Choroid plexus epithelial cell (primary cell): ENCODE measurements around the gene TBX1.

Experiments
- DNase-seq: peaks from one replicate; pipeline ENCODE4 v3.0.0-alpha.2; 2010; ENCODE audit warnings: low read depth
- H3K4me3 ChIP-seq: 2 replicates; pipeline ENCODE4 v1.5.1; 2011; ENCODE audit warnings: low read depth, mild to moderate bottlenecking, control low read depth, low read length, moderate library complexity
- CTCF ChIP-seq: conservative IDR thresholded peaks from 2 replicates; pipeline ENCODE4 v1.5.1; 2011; ENCODE audit warnings: low read depth, mild to moderate bottlenecking, control low read depth, inconsistent platforms, low read length, moderate library complexity

Gene TBX1

DNA sequence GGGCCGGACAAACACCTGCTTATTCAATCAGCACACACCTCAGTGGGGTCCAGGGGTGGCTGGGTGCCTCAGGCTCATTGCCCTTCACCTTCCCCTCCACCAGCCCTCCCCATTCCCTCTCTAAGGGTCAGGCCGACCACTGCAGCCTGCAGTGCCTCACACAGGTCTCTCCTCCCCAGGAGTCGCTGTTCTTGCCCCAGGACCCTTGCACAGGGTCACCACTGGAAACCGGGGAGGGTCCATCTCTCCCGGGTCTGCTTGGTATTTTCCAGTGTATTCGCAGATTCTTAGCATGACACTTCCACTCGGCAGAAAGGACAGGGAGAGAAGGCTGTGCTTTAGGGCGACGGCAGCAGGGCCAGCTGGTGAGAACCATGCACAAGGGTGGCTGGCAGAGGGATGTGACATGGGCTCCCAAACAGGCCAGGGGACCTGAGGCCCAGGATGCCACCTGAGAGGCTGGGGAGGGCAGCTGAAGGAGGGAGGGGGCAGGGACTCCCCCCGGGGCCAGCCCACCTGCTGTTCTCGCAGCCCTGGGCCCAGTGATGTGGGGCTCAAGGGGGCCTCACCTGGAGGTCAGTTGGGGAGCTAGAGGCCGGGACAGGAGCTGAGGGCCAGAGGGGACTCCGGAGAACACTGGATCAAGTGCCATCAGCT is 16.1 kb upstream of the TBX1 start:
- no peak for TF ChIP-seq CTCF
- DNase-seq, result no peak
- H3K4me3 ChIP-seq, result no peak overlapping the region

- no peak for DNase-seq
- TF ChIP-seq CTCF, result no peak
- no peak overlapping the region for H3K4me3 ChIP-seq
Observed at GRCh38 chr22:19745155-19746101, 15.2 kb upstream of the TBX1 start.

DNA sequence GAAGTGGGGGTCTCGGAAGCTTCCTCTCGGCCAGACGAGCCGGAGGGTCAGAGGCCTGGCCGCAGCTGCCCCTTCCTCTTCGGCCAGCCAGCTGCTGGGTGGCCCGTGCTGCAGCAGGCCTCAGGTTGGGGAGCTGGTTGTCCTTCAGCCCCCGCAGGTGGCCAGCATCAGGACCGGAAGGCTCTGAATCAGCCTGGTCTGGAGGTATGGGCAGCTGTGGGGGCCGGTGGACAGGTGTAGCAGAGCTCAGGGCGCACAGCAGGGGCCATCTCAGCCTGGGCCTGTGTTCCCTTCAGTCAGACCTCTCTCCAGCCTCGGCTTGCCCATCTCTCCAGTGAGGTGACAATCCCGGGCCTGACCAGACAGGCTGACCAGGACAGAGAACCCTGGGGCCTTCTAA is 13.9 kb upstream of the TBX1 start:
- no peak for DNase-seq
- H3K4me3 ChIP-seq, result no peak overlapping the region
- no peak for TF ChIP-seq CTCF

DNA sequence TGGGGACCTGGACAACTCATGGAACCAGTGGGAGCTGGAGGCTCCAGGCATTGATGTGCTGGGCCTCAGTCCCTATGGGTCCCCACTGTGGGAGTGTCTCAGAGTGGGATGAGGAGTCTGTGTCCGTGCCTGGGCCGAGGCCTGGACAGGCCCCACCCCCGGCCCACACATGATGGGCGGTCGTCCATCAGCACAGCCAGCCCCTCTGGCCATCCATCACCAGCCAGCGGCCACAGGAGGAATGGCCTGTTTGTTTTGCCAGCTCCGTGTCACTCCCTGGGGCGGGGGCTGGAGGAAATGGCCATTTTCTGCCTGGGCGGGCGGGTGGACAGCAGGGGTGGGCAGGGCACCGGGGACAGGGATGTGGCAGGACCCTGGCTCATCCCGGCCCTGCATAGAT is 13.0 kb upstream of the TBX1 start:
- TF ChIP-seq CTCF, result no peak
- H3K4me3 ChIP-seq, result no peak overlapping the region
- DNase-seq, result no peak

GRCh38 chr22:19748139-19748538 is 12.4 kb upstream of the TBX1 start:
- no peak for TF ChIP-seq CTCF
- DNase-seq, result no peak
- H3K4me3 ChIP-seq, result no peak overlapping the region

DNA sequence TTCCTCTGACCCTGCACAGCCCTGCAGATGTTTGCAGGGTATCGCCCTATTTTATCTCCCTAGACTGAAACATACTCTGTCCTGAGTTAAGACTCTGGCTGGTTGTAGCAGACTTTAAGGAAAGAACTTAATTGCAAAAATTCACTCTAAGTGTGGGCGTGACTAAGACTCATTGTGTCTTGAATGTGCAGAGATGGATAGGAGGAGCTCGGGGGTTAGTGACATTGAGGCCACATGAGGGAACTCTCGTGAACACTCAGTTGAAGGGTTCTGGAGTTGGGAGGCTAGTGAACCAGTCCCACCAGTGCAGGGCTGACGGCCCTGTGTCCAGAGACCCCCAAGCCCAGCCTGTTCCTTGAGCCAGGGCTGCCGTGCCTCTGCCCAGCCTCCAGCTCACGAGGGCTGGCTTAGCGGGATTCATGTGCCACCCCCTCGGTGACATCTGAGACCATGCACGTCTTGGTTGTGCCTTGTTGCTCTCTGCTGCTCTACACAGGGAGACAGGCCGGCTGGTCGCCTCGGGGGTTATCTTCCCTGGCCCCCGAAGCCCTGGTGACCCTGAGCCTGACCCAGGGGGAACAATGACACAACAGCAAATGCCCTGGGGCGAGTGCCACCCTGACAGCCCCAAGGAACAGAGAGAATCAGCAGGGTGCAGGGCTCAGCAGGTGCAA is 11.4 kb upstream of the TBX1 start:
- no peak overlapping the region for H3K4me3 ChIP-seq
- no peak for TF ChIP-seq CTCF

More for the DNA sequence above, 11.4 kb upstream of the TBX1 start:
- DNase-seq, result no peak
